Trophoblast cell (in vitro differentiated cells and primary cell): ENCODE measurements around the gene PRAMEF8. TPM values are rescaled to one million over a fixed set of nuclear protein-coding genes. Genes with fewer than 3 reads are reported as not detected.
"Not testable (repeated sequence)": the region's sequence is repeated elsewhere in the genome, so short reads cannot be mapped to it uniquely, and the experiment has no call there.

Experiments used
- DNase-seq, 2 donors: peaks; one replicate each; pipeline ENCODE4 v3.0.0-alpha.2; 2016
- H2AFZ ChIP-seq: 2 replicates; pipeline ENCODE4 v1.6.1; 2013; ENCODE audit warnings: low read length, moderate library complexity, mild to moderate bottlenecking; ENCODE audit not compliant: insufficient read depth, poor library complexity
- H2AK5ac ChIP-seq: 2 replicates; pipeline ENCODE4 v1.6.1; 2013; ENCODE audit warnings: mild to moderate bottlenecking, low read length
- H2BK120ac ChIP-seq: 2 replicates; pipeline ENCODE4 v1.6.1; 2013; ENCODE audit warnings: low read length, mild to moderate bottlenecking, moderate library complexity; ENCODE audit not compliant: insufficient read depth, poor library complexity
- H2BK12ac ChIP-seq: 2 replicates; pipeline ENCODE4 v1.6.1; 2013; ENCODE audit warnings: mild to moderate bottlenecking, low read length, moderate library complexity
- H2BK5ac ChIP-seq: 2 replicates; pipeline ENCODE4 v1.6.1; 2013; ENCODE audit warnings: low read length, low read depth, moderate library complexity, mild to moderate bottlenecking; ENCODE audit not compliant: poor library complexity
- H3K14ac ChIP-seq: 2 replicates; pipeline ENCODE4 v1.6.1; 2013; ENCODE audit warnings: mild to moderate bottlenecking, low read length
- H3K18ac ChIP-seq: 2 replicates; pipeline ENCODE4 v1.6.1; 2013; ENCODE audit warnings: mild to moderate bottlenecking, low read length
- H3K23ac ChIP-seq: 2 replicates; pipeline ENCODE4 v1.6.1; 2013; ENCODE audit warnings: low read length
- H3K27ac ChIP-seq: 2 replicates; pipeline ENCODE4 v1.5.1; 2013; ENCODE audit warnings: low read depth, mild to moderate bottlenecking, inconsistent platforms, low read length, moderate library complexity
- H3K27me3 ChIP-seq: 2 replicates; pipeline ENCODE4 v1.6.1; 2013; ENCODE audit warnings: inconsistent platforms, mild to moderate bottlenecking, low read length, moderate library complexity; ENCODE audit not compliant: insufficient read depth
- H3K36me3 ChIP-seq, 2 experiments: 1 replicate in 1 of 2; 2 replicates in 1 of 2; pipeline ENCODE4 v1.6.1; 2013; ENCODE audit warnings: low read length in 2 of 2, mild to moderate bottlenecking in 2 of 2, moderate library complexity in 1 of 2; ENCODE audit not compliant: insufficient read depth in 2 of 2, control insufficient read depth in 1 of 2
- H3K4ac ChIP-seq: 2 replicates; pipeline ENCODE4 v1.6.1; 2013; ENCODE audit warnings: low read depth, mild to moderate bottlenecking, low read length, moderate library complexity
- H3K4me1 ChIP-seq, 2 experiments: 1 replicate in 1 of 2; 2 replicates in 1 of 2; pipeline ENCODE4 v1.6.1; 2013; ENCODE audit warnings: low read length in 2 of 2, mild to moderate bottlenecking in 2 of 2, moderate library complexity in 1 of 2; ENCODE audit not compliant: insufficient read depth in 2 of 2, control insufficient read depth in 1 of 2
- H3K4me2 ChIP-seq: 2 replicates; pipeline ENCODE4 v1.6.1; 2013; ENCODE audit warnings: inconsistent platforms, mild to moderate bottlenecking, low read length, moderate library complexity
- H3K4me3 ChIP-seq: 2 replicates; pipeline ENCODE4 v1.5.1; 2013; ENCODE audit warnings: mild to moderate bottlenecking, low read depth, low read length, inconsistent platforms
- H3K79me1 ChIP-seq: one replicate; pipeline ENCODE4 v1.6.1; 2013; ENCODE audit warnings: low read length
- H3K79me2 ChIP-seq: 2 replicates; pipeline ENCODE4 v1.6.1; 2013; ENCODE audit warnings: low read length, mild to moderate bottlenecking; ENCODE audit not compliant: control insufficient read depth, insufficient read depth, poor library complexity
- H3K9ac ChIP-seq: 2 replicates; pipeline ENCODE4 v1.6.1; 2013; ENCODE audit warnings: mild to moderate bottlenecking, low read length
- H3K9me3 ChIP-seq: 2 replicates; pipeline ENCODE4 v1.6.1; 2013; ENCODE audit warnings: low read depth, mild to moderate bottlenecking, control low read depth, inconsistent platforms, low read length; ENCODE audit not compliant: insufficient read depth
- H4K12ac ChIP-seq: 2 replicates; pipeline ENCODE4 v1.6.1; 2013; ENCODE audit warnings: low read depth, mild to moderate bottlenecking, low read length, moderate library complexity
- H4K8ac ChIP-seq: 2 replicates; pipeline ENCODE4 v1.6.1; 2013; ENCODE audit warnings: low read depth, mild to moderate bottlenecking, low read length, moderate library complexity
- H4K91ac ChIP-seq: one replicate; pipeline ENCODE4 v1.6.1; 2013; ENCODE audit warnings: low read depth, mild to moderate bottlenecking, low read length, moderate library complexity
- WGBS: extraction: QIAGEN DNeasy Blood & Tissue Kit; methylation state at CpG from one replicate; pipeline ENCODE4 v1.1.7; 2013; ENCODE audit warnings: missing lambda C conversion rate; ENCODE audit not compliant: insufficient read length, insufficient coverage; ENCODE audit errors: extremely low coverage; 5-methylcytosine and 5-hydroxymethylcytosine counted together
- polyA plus RNA-seq: library from polyadenylated mRNA; stranded (reverse); fragments of 200-250 nt; gene quantifications from 2 replicates; pipeline ENCODE4 v1.2.3, GENCODE V29; 2013

Gene PRAMEF8
- not detected in 2 replicates for polyA plus RNA-seq

DNA sequence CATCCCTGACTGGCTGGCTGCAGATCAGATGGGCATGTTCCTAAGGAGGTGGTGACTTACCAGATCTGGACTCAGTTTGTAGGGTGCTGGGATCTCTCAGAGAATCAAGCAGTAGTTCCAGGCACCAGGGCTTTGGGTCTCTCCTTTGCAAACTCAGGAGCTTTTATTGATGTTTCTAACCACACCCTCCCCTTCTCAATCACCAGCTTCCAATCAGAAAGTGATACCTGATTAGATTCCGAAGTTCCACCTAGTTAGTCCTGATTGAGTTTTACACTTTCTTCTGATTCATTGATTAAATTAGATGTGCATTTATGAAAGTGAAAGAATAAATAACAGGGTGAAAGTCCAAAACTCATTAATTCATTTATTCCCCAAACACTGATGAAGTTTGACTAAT, at the start of gene PRAMEF8:
Gene PRAMEF8 (minus strand): TSS at position 101 of the 400 bp plus-strand sequence. CDS start 1,046 bp downstream, outside the sequence.
- not testable (repeated sequence) for H2BK12ac ChIP-seq, H4K12ac ChIP-seq, H2AK5ac ChIP-seq, H3K79me1 ChIP-seq, H3K36me3 ChIP-seq, H3K18ac ChIP-seq, H3K4me2 ChIP-seq, H4K8ac ChIP-seq, H3K4me3 ChIP-seq, H3K23ac ChIP-seq, H3K4ac ChIP-seq, H4K91ac ChIP-seq, H3K9me3 ChIP-seq, H3K27ac ChIP-seq, H2AFZ ChIP-seq, H3K4me1 ChIP-seq, H3K27me3 ChIP-seq, H2BK120ac ChIP-seq, H3K79me2 ChIP-seq, H3K14ac ChIP-seq, DNase-seq, H3K9ac ChIP-seq, H2BK5ac ChIP-seq
- no CpG with 5 or more reads among the region's 1 CpG for WGBS

- not testable (repeated sequence) for H3K18ac ChIP-seq, H2AK5ac ChIP-seq, H3K23ac ChIP-seq, H3K9me3 ChIP-seq, H3K14ac ChIP-seq, H3K27me3 ChIP-seq, H4K8ac ChIP-seq, H2BK5ac ChIP-seq, H3K79me1 ChIP-seq, H3K4me3 ChIP-seq, H4K91ac ChIP-seq, H3K9ac ChIP-seq, DNase-seq, H3K79me2 ChIP-seq, H3K4me1 ChIP-seq, H2BK12ac ChIP-seq, H2BK120ac ChIP-seq, H3K27ac ChIP-seq, H4K12ac ChIP-seq, H3K4me2 ChIP-seq, H3K4ac ChIP-seq, H2AFZ ChIP-seq, H3K36me3 ChIP-seq
- no CpG with 5 or more reads among the region's 4 CpGs for WGBS
These were observed 30.3 kb upstream of the PRAMEF8 start, which contains the start of gene PRAMEF15 for GRCh38 chr1:13315281-13315680. Gene PRAMEF15 (plus strand): TSS chr1:13315581. CDS start chr1:13318408, 2,827 bp downstream.

- not testable (repeated sequence) for H3K79me2 ChIP-seq, H2AK5ac ChIP-seq, H3K36me3 ChIP-seq, H3K4me1 ChIP-seq, H3K27me3 ChIP-seq, H2BK12ac ChIP-seq, H3K4ac ChIP-seq, H4K91ac ChIP-seq, H2BK5ac ChIP-seq, H4K8ac ChIP-seq, H3K4me2 ChIP-seq, H3K14ac ChIP-seq, H3K23ac ChIP-seq, H3K9ac ChIP-seq, H3K9me3 ChIP-seq, H3K18ac ChIP-seq, DNase-seq, H3K27ac ChIP-seq, H3K4me3 ChIP-seq, H2BK120ac ChIP-seq, H3K79me1 ChIP-seq, H2AFZ ChIP-seq, H4K12ac ChIP-seq
- no CpG with 5 or more reads among the region's 1 CpG for WGBS
These were observed 18.3 kb upstream of the PRAMEF8 start, which contains the start of gene PRAMEF33 for GRCh38 chr1:13303239-13303638. Gene PRAMEF33 (plus strand): TSS chr1:13303539. CDS start chr1:13305955, 2,416 bp downstream.

DNA sequence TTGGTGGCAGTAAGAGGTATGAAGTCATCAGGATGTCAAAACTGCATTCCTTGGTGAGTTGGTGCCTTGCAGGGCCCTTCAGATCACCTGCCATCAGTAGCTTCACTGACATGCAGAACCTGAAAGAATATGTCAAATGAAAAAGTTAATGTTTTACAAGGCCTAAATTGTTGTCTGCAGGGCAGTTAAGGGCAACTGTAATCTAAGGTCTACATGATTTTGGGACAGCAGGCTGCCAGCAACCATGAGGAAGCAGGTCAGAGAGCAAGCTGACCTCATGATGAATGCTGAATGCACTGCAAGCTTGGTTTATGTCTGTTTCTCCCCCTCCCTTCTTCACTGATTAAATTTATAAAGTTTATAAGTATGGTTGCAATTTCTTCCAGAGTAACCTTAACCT, 17.3 kb upstream of the PRAMEF8 start:
- not testable (repeated sequence) for H2AK5ac ChIP-seq, H3K36me3 ChIP-seq

More for the DNA sequence above, 17.3 kb upstream of the PRAMEF8 start:
- not testable (repeated sequence) for H4K8ac ChIP-seq, H3K18ac ChIP-seq, H3K4me3 ChIP-seq, H3K79me1 ChIP-seq, H3K23ac ChIP-seq, DNase-seq, H3K9ac ChIP-seq, H2BK120ac ChIP-seq, H3K4me2 ChIP-seq, H3K27me3 ChIP-seq, H2AFZ ChIP-seq, H2BK12ac ChIP-seq, H4K12ac ChIP-seq, H3K9me3 ChIP-seq, H3K14ac ChIP-seq, H3K79me2 ChIP-seq, H3K27ac ChIP-seq, H4K91ac ChIP-seq, H2BK5ac ChIP-seq, H3K4ac ChIP-seq, H3K4me1 ChIP-seq
